ENCODE measurements around the gene NBPF3.

DNA sequence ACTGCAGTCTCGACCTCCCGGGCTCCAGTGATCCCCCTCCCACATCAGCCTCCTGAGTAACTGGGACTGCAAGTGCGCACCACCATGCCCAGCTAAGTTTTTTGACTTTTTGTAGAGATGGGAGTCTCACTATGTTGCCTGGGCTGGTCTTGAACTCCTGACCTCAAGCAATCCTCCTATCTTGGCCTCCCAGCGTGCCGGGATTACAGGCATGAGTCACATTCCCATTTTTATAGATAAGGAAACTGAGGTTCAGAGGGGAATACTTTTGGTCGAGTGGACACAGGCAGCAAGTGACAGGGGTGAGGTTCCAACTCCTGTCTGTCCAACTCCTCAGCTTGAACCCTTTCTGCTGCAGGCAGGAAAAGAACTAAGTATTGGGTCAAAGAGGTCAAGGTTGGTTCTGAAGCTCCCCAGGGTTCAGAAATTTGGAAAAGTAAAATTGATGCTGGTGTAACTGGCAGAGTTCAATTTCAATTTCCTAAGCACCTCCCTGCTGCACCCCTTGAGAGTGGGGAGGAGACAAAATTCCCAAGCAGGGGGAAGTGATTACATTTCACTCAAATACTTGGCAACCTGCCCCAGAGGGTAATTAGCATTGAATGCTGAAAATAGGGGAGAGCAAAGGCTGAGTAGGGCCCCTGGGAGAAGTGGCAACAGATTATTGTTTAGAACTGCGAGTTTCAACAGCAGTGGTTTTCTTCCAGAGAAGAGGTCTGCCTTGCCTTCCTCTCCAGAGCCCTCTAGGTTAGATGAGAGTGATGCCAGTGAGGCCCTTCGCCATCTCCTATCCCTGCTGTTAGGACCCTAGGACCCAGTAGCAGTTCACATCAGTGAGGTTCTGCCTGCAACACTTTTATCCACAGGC is 51.8 kb downstream of the NBPF3 start:
- no peak for TF ChIP-seq SUZ12 (IDR thresholded peaks at IDR 0.05; ENCODE audit: extremely low read depth, insufficient read depth, insufficient read length)
- no peak for TF ChIP-seq YY1 (IDR thresholded peaks at IDR 0.05; ENCODE audit: insufficient read depth, insufficient read length)
